HPDE6-E6E7 (cell line): Measurements from ENCODE around the gene GDAP1L1.
A peak's percentile ranks its signal among the peaks of the same experiment; 100 is the strongest.

ENCODE experiments used
- DNase-seq: peaks from one replicate; pipeline ENCODE4 v3.0.0; 2011; ENCODE audit warnings: missing footprints; ENCODE audit errors: extremely low spot score

The GDAP1L1 gene

GRCh38 chr20:44247131-44247571 lies at the start of gene GDAP1L1:
TSS of gene GDAP1L1 (plus strand) at chr20:44247308. CDS start at chr20:44247335, 27 bp downstream.
- no peak for DNase-seq

GRCh38 chr20:44198872-44199271 lies 48.2 kb upstream of the GDAP1L1 start:
- DNase-seq: no peak

GRCh38 chr20:44199877-44200276 lies 47.2 kb upstream of the GDAP1L1 start:
- DNase-seq: no peak

GRCh38 chr20:44200371-44200770 lies 46.7 kb upstream of the GDAP1L1 start:
- no peak for DNase-seq

- DNase-seq: no peak
Observed at GRCh38 chr20:44200983-44201382, 46.1 kb upstream of the GDAP1L1 start.

GRCh38 chr20:44203161-44203560 lies 43.9 kb upstream of the GDAP1L1 start:
- no peak for DNase-seq

- DNase-seq: peak; percentile 99
Observed at GRCh38 chr20:44204156-44204831, 42.8 kb upstream of the GDAP1L1 start.

- DNase-seq: no peak
Observed at GRCh38 chr20:44204832-44205215, 42.3 kb upstream of the GDAP1L1 start.

GRCh38 chr20:44206132-44206531 lies 41.0 kb upstream of the GDAP1L1 start:
- DNase-seq: no peak

GRCh38 chr20:44207126-44207723 lies 39.9 kb upstream of the GDAP1L1 start:
- DNase-seq: no peak

GRCh38 chr20:44208165-44208564 lies 38.9 kb upstream of the GDAP1L1 start:
- DNase-seq: no peak

GRCh38 chr20:44208770-44209169 lies 38.3 kb upstream of the GDAP1L1 start:
- DNase-seq: no peak

- no peak for DNase-seq
Observed at GRCh38 chr20:44209686-44210405, 37.3 kb upstream of the GDAP1L1 start.

- DNase-seq: peak; percentile 100
Observed at GRCh38 chr20:44210406-44211176, 36.5 kb upstream of the GDAP1L1 start, which contains the start of gene OSER1. TSS of gene OSER1 (minus strand) at chr20:44210771. CDS start at chr20:44206957, 3,814 bp downstream.

- no peak for DNase-seq
Observed at GRCh38 chr20:44211177-44212039, 35.7 kb upstream of the GDAP1L1 start.

GRCh38 chr20:44212792-44213191 lies 34.3 kb upstream of the GDAP1L1 start:
- DNase-seq: peak; percentile 45

- peak; percentile 76 for DNase-seq
Observed at GRCh38 chr20:44215125-44215524, 32.0 kb upstream of the GDAP1L1 start.

- peak; percentile 86 for DNase-seq
Observed at GRCh38 chr20:44217342-44218092, 29.6 kb upstream of the GDAP1L1 start.

- DNase-seq: no peak
Observed at GRCh38 chr20:44218446-44218845, 28.7 kb upstream of the GDAP1L1 start.

- DNase-seq: no peak
Observed at GRCh38 chr20:44219170-44219730, 27.9 kb upstream of the GDAP1L1 start.
